DOHH2 (cell line): Measurements from ENCODE around the gene C1orf53.

ENCODE experiments used
- H3F3A ChIP-seq: fragments of 200-600 bp; sonication (generic), shearing (Covaris generic); 2 replicates; pipeline ENCODE4 v1.6.0; 2016; ENCODE audit warnings: antibody characterized with exemption, mild to moderate bottlenecking; ENCODE audit not compliant: control insufficient read depth, insufficient read depth
- H3K27ac ChIP-seq: fragments of 200-600 bp; sonication (generic); 2 replicates; pipeline ENCODE4 v1.5.1; 2014; ENCODE audit warnings: low read depth, mild to moderate bottlenecking, low read length, moderate library complexity
- H3K27me3 ChIP-seq: fragments of 200-600 bp; sonication (generic); 2 replicates; pipeline ENCODE4 v1.6.1; 2014; ENCODE audit warnings: mild to moderate bottlenecking, low read length, mixed read lengths; ENCODE audit not compliant: control insufficient read depth
- H3K36me3 ChIP-seq: fragments of 200-600 bp; sonication (generic); 2 replicates; pipeline ENCODE4 v1.6.1; 2014; ENCODE audit warnings: mild to moderate bottlenecking, low read length, moderate library complexity, mixed read lengths; ENCODE audit not compliant: control insufficient read depth
- H3K4me1 ChIP-seq: fragments of 200-600 bp; sonication (generic); 2 replicates; pipeline ENCODE4 v1.6.1; 2014; ENCODE audit warnings: mild to moderate bottlenecking, low read length, mixed read lengths; ENCODE audit not compliant: control insufficient read depth
- H3K4me2 ChIP-seq: fragments of 200-600 bp; sonication (generic); 2 replicates; pipeline ENCODE4 v1.6.0; 2014; ENCODE audit warnings: mild to moderate bottlenecking, low read length, moderate library complexity
- H3K4me3 ChIP-seq: fragments of 200-600 bp; sonication (generic); 2 replicates; pipeline ENCODE4 v1.5.1; 2014; ENCODE audit warnings: mild to moderate bottlenecking, low read length, mixed read lengths
- H3K79me2 ChIP-seq: fragments of 200-600 bp; sonication (generic); 2 replicates; pipeline ENCODE4 v1.6.1; 2014; ENCODE audit warnings: mild to moderate bottlenecking, low read length, mixed read lengths; ENCODE audit not compliant: control insufficient read depth
- H3K9me2 ChIP-seq: fragments of 200-600 bp; sonication (generic); replicated peaks from 2 replicates; pipeline ENCODE4 v1.6.1; 2014; ENCODE audit warnings: mild to moderate bottlenecking, low read length, mixed read lengths; ENCODE audit not compliant: control insufficient read depth
- H3K9me3 ChIP-seq: fragments of 200-600 bp; sonication (generic); 2 replicates; pipeline ENCODE4 v1.6.1; 2014; ENCODE audit warnings: antibody characterized with exemption, low read length, mixed read lengths; ENCODE audit not compliant: control insufficient read depth, insufficient read depth
- H4K20me1 ChIP-seq: fragments of 200-600 bp; sonication (generic); 2 replicates; pipeline ENCODE4 v1.6.0; 2014; ENCODE audit warnings: low read depth, mild to moderate bottlenecking, antibody characterized with exemption, low read length, moderate library complexity; ENCODE audit not compliant: control insufficient read depth, insufficient read depth
- EZH2phosphoT487 ChIP-seq: fragments of 200-600 bp; sonication (generic); IDR thresholded peaks from 2 replicates; pipeline ENCODE4 v1.6.1; 2017; ENCODE audit warnings: borderline replicate concordance, mild to moderate bottlenecking, antibody characterized with exemption, low read length, moderate library complexity, mixed read lengths
- TF ChIP-seq, protein P1 (sequence below): fragments of 200-600 bp; sonication (generic); IDR thresholded peaks from one replicate; pipeline ENCODE4 v1.5.1; 2014; ENCODE audit warnings: antibody characterized with exemption, mild to moderate bottlenecking, low read depth, low read length; ENCODE audit not compliant: poor library complexity, severe bottlenecking

The C1orf53 gene

DNA sequence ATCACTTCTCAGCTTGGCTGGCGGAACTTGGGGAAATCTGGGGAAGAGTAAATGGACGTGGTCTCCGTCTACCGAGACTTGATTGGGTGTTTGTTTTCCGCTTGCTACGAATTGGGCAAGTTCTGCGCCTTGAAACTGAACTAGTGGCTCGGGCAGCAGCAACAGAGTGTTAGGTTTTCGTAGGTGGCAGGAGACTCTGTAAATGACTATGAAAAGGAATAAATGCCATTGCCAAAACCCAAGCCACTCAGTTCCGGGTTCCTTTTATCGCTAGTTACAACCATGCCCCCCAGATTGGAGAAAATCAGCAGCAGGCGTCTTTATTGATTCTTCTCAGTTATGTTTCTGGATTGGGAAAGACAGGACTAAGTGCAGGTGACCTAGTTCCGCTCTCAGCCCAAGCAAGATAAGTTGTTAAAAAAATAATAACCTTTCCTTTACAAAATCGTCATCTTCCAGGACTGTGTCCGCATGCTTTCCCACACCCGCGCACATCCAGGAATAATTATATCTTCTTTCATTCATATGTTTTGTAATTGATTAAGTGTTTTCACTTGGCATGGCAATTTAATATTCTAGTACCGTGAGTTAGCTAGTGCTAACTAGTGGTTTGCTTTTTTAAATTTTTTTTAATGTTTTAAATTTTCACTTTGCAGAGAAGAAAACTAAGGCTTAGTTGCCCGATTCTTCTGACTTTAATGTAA lies 18.1 kb downstream of the C1orf53 start:
- Histone ChIP-seq H3K27ac (no peak overlapping the region), H3K9me2 (no peaks in the 10 kb centered on the region)

GRCh38 chr1:197921235-197922069 lies 19.0 kb downstream of the C1orf53 start:
- Histone ChIP-seq H3K36me3 (no peaks in the 10 kb centered on the region), H3K4me2 (no peak overlapping the region), H3K27me3 (peaks cover 39% of the 10 kb centered on the region), H3K79me2 (no peaks in the 10 kb centered on the region), H3K9me3 (no peaks in the 10 kb centered on the region), H4K20me1 (no peaks in the 10 kb centered on the region), H3K9me2 (no peaks in the 10 kb centered on the region), H3K4me3 (no peak overlapping the region), H3K27ac (no peak overlapping the region), H3K4me1 (peaks cover 19% of the 10 kb centered on the region), H3F3A (no peaks in the 10 kb centered on the region)
- TF ChIP-seq EZH2phosphoT487, result no peak
- TF ChIP-seq, protein P1, sequence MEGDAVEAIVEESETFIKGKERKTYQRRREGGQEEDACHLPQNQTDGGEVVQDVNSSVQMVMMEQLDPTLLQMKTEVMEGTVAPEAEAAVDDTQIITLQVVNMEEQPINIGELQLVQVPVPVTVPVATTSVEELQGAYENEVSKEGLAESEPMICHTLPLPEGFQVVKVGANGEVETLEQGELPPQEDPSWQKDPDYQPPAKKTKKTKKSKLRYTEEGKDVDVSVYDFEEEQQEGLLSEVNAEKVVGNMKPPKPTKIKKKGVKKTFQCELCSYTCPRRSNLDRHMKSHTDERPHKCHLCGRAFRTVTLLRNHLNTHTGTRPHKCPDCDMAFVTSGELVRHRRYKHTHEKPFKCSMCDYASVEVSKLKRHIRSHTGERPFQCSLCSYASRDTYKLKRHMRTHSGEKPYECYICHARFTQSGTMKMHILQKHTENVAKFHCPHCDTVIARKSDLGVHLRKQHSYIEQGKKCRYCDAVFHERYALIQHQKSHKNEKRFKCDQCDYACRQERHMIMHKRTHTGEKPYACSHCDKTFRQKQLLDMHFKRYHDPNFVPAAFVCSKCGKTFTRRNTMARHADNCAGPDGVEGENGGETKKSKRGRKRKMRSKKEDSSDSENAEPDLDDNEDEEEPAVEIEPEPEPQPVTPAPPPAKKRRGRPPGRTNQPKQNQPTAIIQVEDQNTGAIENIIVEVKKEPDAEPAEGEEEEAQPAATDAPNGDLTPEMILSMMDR, result no peak

More for the DNA sequence above, 18.1 kb downstream of the C1orf53 start:
- Histone ChIP-seq H3K27me3 (peaks cover 48% of the 10 kb centered on the region), H3K4me3 (no peak overlapping the region), H3K4me1 (peaks cover 27% of the 10 kb centered on the region), H4K20me1 (no peaks in the 10 kb centered on the region), H3K79me2 (no peaks in the 10 kb centered on the region), H3F3A (no peaks in the 10 kb centered on the region), H3K4me2 (no peak overlapping the region), H3K9me3 (no peaks in the 10 kb centered on the region), H3K36me3 (no peaks in the 10 kb centered on the region)
- TF ChIP-seq, protein P1, result no peak
- TF ChIP-seq EZH2phosphoT487, result no peak

DNA sequence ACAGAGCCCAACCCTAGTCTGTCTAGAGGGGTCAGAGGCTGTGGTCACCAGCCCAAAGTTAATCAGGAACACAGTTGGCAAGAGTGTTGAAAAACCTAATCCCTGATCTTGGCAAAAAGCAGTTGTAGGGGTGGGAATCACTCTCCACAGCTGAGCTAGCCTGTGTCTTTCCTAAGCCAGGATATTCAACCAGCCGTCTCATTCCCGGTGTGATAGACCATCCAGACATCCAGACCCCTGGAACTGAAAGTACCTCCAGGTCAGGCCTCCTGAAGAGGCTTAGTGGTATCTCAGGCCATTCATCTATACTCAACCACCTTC lies 19.6 kb downstream of the C1orf53 start:
- Histone ChIP-seq H3K4me2 (no peak overlapping the region), H3K27me3 (peaks cover 34% of the 10 kb centered on the region), H3K4me3 (no peak overlapping the region), H3K36me3 (no peaks in the 10 kb centered on the region), H3F3A (no peaks in the 10 kb centered on the region), H3K4me1 (peaks cover 14% of the 10 kb centered on the region), H3K9me2 (no peaks in the 10 kb centered on the region), H3K9me3 (no peaks in the 10 kb centered on the region), H3K79me2 (no peaks in the 10 kb centered on the region), H3K27ac (no peak overlapping the region), H4K20me1 (no peaks in the 10 kb centered on the region)
- TF ChIP-seq, protein P1, result no peak
- TF ChIP-seq EZH2phosphoT487, result no peak
